ENCODE data around the gene APOM. TPM values are rescaled to one million over a fixed set of nuclear protein-coding genes. Genes with fewer than 3 reads are reported as not detected.
A peak's percentile ranks its signal among the peaks of the same experiment; 100 is the strongest.

Gene APOM
- polyA plus RNA-seq, 4 donors = 89.9 to 124 (median 104) TPM

- DNase-seq (ENCODE audit: low read depth in 4 of 4, low spot score in 2 of 4) = no peak
Observed at GRCh38 chr6:31676322-31676903, 20.7 kb downstream of the APOM start.

- no peak for DNase-seq (ENCODE audit: low read depth in 4 of 4, low spot score in 2 of 4)
Observed at GRCh38 chr6:31676904-31677303, 21.2 kb downstream of the APOM start.

- DNase-seq (ENCODE audit: low read depth in 4 of 4, low spot score in 2 of 4) = no peak
Observed at GRCh38 chr6:31677955-31678354, 22.3 kb downstream of the APOM start.

GRCh38 chr6:31680226-31681134, 24.8 kb downstream of the APOM start, which contains the start of gene LY6G5C:
Gene LY6G5C, minus strand, starts transcription at chr6:31681067. Its CDS starts 694 bp downstream, at chr6:31680373.
- DNase-seq (ENCODE audit: low read depth in 4 of 4, low spot score in 2 of 4) = peak in 2 of 4 donors; percentile 67 to 80

- DNase-seq (ENCODE audit: low read depth in 4 of 4, low spot score in 2 of 4) = no peak
Observed at GRCh38 chr6:31681135-31681671, 25.5 kb downstream of the APOM start.

GRCh38 chr6:31683591-31683990, 27.9 kb downstream of the APOM start:
- DNase-seq (ENCODE audit: low read depth in 4 of 4, low spot score in 2 of 4) = no peak

- DNase-seq (ENCODE audit: low read depth in 4 of 4, low spot score in 2 of 4) = no peak
Observed at GRCh38 chr6:31686483-31686882, 30.8 kb downstream of the APOM start.

GRCh38 chr6:31687321-31687720, 31.6 kb downstream of the APOM start:
- no peak for DNase-seq (ENCODE audit: low read depth in 4 of 4, low spot score in 2 of 4)

GRCh38 chr6:31687860-31688693, 32.4 kb downstream of the APOM start:
- no peak for DNase-seq (ENCODE audit: low read depth in 4 of 4, low spot score in 2 of 4)

- no peak for DNase-seq (ENCODE audit: low read depth in 4 of 4, low spot score in 2 of 4)
Observed at GRCh38 chr6:31689249-31690110, 33.8 kb downstream of the APOM start.

- DNase-seq (ENCODE audit: low read depth in 4 of 4, low spot score in 2 of 4) = no peak
Observed at GRCh38 chr6:31690231-31691077, 34.8 kb downstream of the APOM start.

GRCh38 chr6:31691078-31691463, 35.4 kb downstream of the APOM start:
- no peak for DNase-seq (ENCODE audit: low read depth in 4 of 4, low spot score in 2 of 4)

GRCh38 chr6:31691564-31692108, 35.9 kb downstream of the APOM start:
- no peak for DNase-seq (ENCODE audit: low read depth in 4 of 4, low spot score in 2 of 4)

GRCh38 chr6:31692353-31692752, 36.7 kb downstream of the APOM start:
- no peak for DNase-seq (ENCODE audit: low read depth in 4 of 4, low spot score in 2 of 4)

- no peak for DNase-seq (ENCODE audit: low read depth in 4 of 4, low spot score in 2 of 4)
Observed at GRCh38 chr6:31692886-31693285, 37.2 kb downstream of the APOM start.

- no peak for DNase-seq (ENCODE audit: low read depth in 4 of 4, low spot score in 2 of 4)
Observed at GRCh38 chr6:31693535-31693934, 37.8 kb downstream of the APOM start.

GRCh38 chr6:31697555-31697954, 41.9 kb downstream of the APOM start:
- DNase-seq (ENCODE audit: low read depth in 4 of 4, low spot score in 2 of 4) = no peak

GRCh38 chr6:31700740-31701401, 45.2 kb downstream of the APOM start:
- no peak for DNase-seq (ENCODE audit: low read depth in 4 of 4, low spot score in 2 of 4)
